SU-DHL-6 (cell line): ENCODE data around the gene CEP57L1.
A peak's percentile ranks its signal among the peaks of the same experiment; 100 is the strongest.

Experiments
- H2AFZ ChIP-seq: fragments of 200-600 bp; sonication (generic); 2 replicates; pipeline ENCODE4 v1.6.1; 2014; ENCODE audit warnings: low read depth, mild to moderate bottlenecking, moderate library complexity, mixed read lengths, antibody characterized with exemption, low read length; ENCODE audit not compliant: severe bottlenecking
- H3F3A ChIP-seq: fragments of 200-600 bp; shearing (Covaris generic); 2 replicates; pipeline ENCODE4 v1.6.0; 2016; ENCODE audit warnings: antibody characterized with exemption, mild to moderate bottlenecking; ENCODE audit not compliant: insufficient read depth
- H3K27ac ChIP-seq: fragments of 200-600 bp; sonication (generic); 2 replicates; pipeline ENCODE4 v1.5.1; 2016; ENCODE audit warnings: low read depth, mild to moderate bottlenecking, low read length, moderate library complexity, mixed read lengths
- H3K27me3 ChIP-seq: fragments of 200-600 bp; sonication (generic), shearing (Covaris generic); 2 replicates; pipeline ENCODE4 v1.6.0; 2014; ENCODE audit warnings: mild to moderate bottlenecking, low read length
- H3K36me3 ChIP-seq: fragments of 200-600 bp; sonication (generic); 2 replicates; pipeline ENCODE4 v1.6.1; 2014; ENCODE audit warnings: mild to moderate bottlenecking, low read length, mixed read lengths
- H3K4me2 ChIP-seq: fragments of 300-600, 200-600 bp; shearing (Covaris generic), sonication (generic); 2 replicates; pipeline ENCODE4 v1.6.0; 2014; ENCODE audit warnings: low read length, low read depth, mild to moderate bottlenecking; ENCODE audit not compliant: poor library complexity, severe bottlenecking
- H3K4me3 ChIP-seq: fragments of 200-600 bp; sonication (generic); 2 replicates; pipeline ENCODE4 v1.5.1; 2014; ENCODE audit warnings: antibody characterized with exemption, low read length, mild to moderate bottlenecking, mixed read lengths; ENCODE audit not compliant: insufficient read depth, poor library complexity, severe bottlenecking
- H3K79me2 ChIP-seq: fragments of 200-600 bp; sonication (generic); 2 replicates; pipeline ENCODE4 v1.6.1; 2014; ENCODE audit warnings: mild to moderate bottlenecking, low read length, moderate library complexity; ENCODE audit not compliant: insufficient read depth
- H3K9ac ChIP-seq: fragments of 200-600 bp; sonication (generic); 2 replicates; pipeline ENCODE4 v1.7.0; 2014; ENCODE audit warnings: mild to moderate bottlenecking, low read length
- H3K9me2 ChIP-seq: fragments of 200-600 bp; sonication (generic); replicated peaks from 2 replicates; pipeline ENCODE4 v1.6.1; 2014; ENCODE audit warnings: low read length; ENCODE audit not compliant: insufficient read depth
- H3K9me3 ChIP-seq: fragments of 200-600 bp; sonication (generic); 2 replicates; pipeline ENCODE4 v1.6.1; 2014; ENCODE audit warnings: low read length, mixed read lengths; ENCODE audit not compliant: insufficient read depth
- H4K20me1 ChIP-seq: fragments of 200-600 bp; sonication (generic); 2 replicates; pipeline ENCODE4 v1.6.1; 2014; ENCODE audit warnings: low read depth, mild to moderate bottlenecking, antibody characterized with exemption, low read length, moderate library complexity, mixed read lengths
- CTCF ChIP-seq: fragments of 200-600 bp; sonication (generic); IDR thresholded peaks from one replicate; pipeline ENCODE4 v1.5.1; 2017; ENCODE audit warnings: antibody characterized with exemption, mild to moderate bottlenecking, low read length, moderate library complexity; ENCODE audit not compliant: insufficient read depth, poor library complexity, severe bottlenecking
- EZH2phosphoT487 ChIP-seq: fragments of 200-600 bp; sonication (generic), shearing (Covaris generic); conservative IDR thresholded peaks from 2 replicates; pipeline ENCODE4 v1.6.1; 2018; ENCODE audit warnings: mild to moderate bottlenecking, antibody characterized with exemption, low read length, moderate library complexity, mixed read lengths

The CEP57L1 gene

GRCh38 chr6:109073344-109074132, 21.8 kb upstream of the CEP57L1 start:
- TF ChIP-seq EZH2phosphoT487 = no peak
- peak; percentile 55 for TF ChIP-seq CTCF
- H3K4me2 ChIP-seq = no peak overlapping the region

GRCh38 chr6:109074133-109074415, 21.2 kb upstream of the CEP57L1 start:
- Histone ChIP-seq H3K4me2 (no peak overlapping the region), H3K9me2 (no peaks in the 10 kb centered on the region), H3F3A (no peaks in the 10 kb centered on the region), H2AFZ (no peak overlapping the region), H4K20me1 (no peaks in the 10 kb centered on the region), H3K27ac (no peak overlapping the region), H3K9ac (no peak overlapping the region), H3K4me3 (no peak overlapping the region), H3K27me3 (no peaks in the 10 kb centered on the region), H3K36me3 (no peaks in the 10 kb centered on the region), H3K9me3 (no peaks in the 10 kb centered on the region), H3K79me2 (no peaks in the 10 kb centered on the region)
- no peak for TF ChIP-seq EZH2phosphoT487
- TF ChIP-seq CTCF = no peak

More at GRCh38 chr6:109073344-109074132, 21.8 kb upstream of the CEP57L1 start:
- Histone ChIP-seq H3K27me3 (no peaks in the 10 kb centered on the region), H3K36me3 (no peaks in the 10 kb centered on the region), H3K9me3 (no peaks in the 10 kb centered on the region), H3K27ac (no peak overlapping the region), H3K9ac (no peak overlapping the region), H3F3A (no peaks in the 10 kb centered on the region), H3K9me2 (no peaks in the 10 kb centered on the region), H3K79me2 (no peaks in the 10 kb centered on the region), H2AFZ (no peak overlapping the region), H3K4me3 (no peak overlapping the region), H4K20me1 (no peaks in the 10 kb centered on the region)

- Histone ChIP-seq H4K20me1 (no peaks in the 10 kb centered on the region), H3K9ac (no peak overlapping the region), H3K9me2 (no peaks in the 10 kb centered on the region), H3K4me3 (no peak overlapping the region), H3K4me2 (no peak overlapping the region), H3K27me3 (no peaks in the 10 kb centered on the region), H3F3A (no peaks in the 10 kb centered on the region), H3K36me3 (no peaks in the 10 kb centered on the region), H3K79me2 (no peaks in the 10 kb centered on the region), H3K27ac (no peak overlapping the region), H2AFZ (no peak overlapping the region), H3K9me3 (no peaks in the 10 kb centered on the region)
- TF ChIP-seq CTCF = no peak
- TF ChIP-seq EZH2phosphoT487 = no peak
Measured at GRCh38 chr6:109075934-109076333, 19.4 kb upstream of the CEP57L1 start.
